GM21390 (cell line): ENCODE results near the gene NLN.
"Not testable (repeated sequence)": the region's sequence is repeated elsewhere in the genome, so short reads cannot be mapped to it uniquely, and the experiment has no call there.

ENCODE experiments used
- ATAC-seq: cut with Tn5 transposase; IDR thresholded peaks from one replicate; pipeline ENCODE4 v1.9.1; 2021; ENCODE audit not compliant: unreplicated experiment

NLN gene

DNA sequence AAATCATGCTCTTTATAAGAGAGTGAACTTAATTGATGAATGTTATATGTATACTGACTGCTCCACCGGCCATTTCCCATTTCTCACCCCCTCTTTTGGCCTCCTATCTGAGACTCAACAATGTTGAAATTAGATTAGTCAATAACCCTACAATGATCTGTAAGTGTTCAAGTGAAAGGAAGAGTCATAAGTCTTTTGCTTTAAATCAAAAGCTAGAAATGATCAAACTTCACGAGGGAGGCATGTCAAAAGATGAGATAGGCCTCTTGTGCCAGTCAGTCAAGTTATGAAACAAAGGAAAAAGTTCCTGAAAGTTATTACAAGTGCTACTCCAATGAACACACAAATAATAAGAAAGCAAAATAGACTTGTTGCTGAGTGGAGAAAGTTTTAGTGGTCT lies 83.1 kb downstream of the NLN start:
- ATAC-seq: no peak

DNA sequence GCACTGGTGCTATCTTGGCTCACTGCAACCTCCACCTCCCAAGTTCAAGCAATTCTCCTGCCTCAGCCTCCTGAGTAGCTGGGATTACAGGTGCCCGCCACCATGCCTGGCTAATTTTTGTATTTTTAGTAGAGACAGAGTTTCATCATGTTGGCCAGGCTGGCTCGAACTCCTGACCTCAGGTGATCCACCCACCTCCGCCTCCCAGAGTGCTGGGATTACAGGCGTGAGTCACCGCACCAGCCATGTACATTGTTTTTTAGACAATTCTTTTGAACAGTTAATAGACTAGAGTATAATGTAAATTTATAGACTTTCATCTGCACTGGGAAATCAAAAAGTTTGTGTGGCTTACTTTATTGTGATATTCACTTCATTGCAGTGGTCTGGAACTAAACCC lies 85.5 kb downstream of the NLN start:
- ATAC-seq: not testable (repeated sequence)

DNA sequence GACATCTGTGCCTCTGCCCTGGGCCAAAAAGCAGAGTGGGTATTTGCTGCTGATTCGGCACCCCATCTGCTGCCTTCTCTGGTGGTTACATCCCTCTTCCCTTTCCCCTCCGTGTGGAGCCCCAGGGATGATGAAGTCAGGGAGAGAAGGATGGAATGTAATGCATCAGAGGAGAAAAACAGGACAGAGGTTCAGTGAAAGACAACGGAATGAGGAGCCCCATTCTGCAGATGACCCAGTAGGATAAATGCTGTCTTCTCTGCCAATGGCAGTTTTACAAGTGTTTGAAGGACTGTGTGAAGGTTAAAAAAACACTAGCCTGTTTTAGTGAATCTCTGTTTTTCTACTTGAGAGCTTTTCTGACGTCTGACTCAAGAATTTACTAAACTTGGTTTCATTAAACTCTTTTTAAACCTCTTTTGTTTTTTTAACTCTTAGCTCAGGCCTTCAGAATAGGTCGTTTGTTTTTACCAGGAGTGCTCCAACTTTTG lies 86.3 kb downstream of the NLN start:
- no peak for ATAC-seq

GRCh38 chr5:65808818-65809217 lies 86.8 kb downstream of the NLN start:
- ATAC-seq: no peak

- ATAC-seq: no peak
Measured at GRCh38 chr5:65809817-65810531, 88.0 kb downstream of the NLN start.

GRCh38 chr5:65811004-65811403 lies 89.0 kb downstream of the NLN start:
- ATAC-seq: no peak

- no peak for ATAC-seq
Measured at GRCh38 chr5:65811885-65812284, 89.9 kb downstream of the NLN start.

GRCh38 chr5:65812648-65813047 lies 90.6 kb downstream of the NLN start:
- no peak for ATAC-seq

GRCh38 chr5:65813174-65813573 lies 91.2 kb downstream of the NLN start:
- no peak for ATAC-seq

- ATAC-seq: no peak
Measured at GRCh38 chr5:65815161-65815560, 93.2 kb downstream of the NLN start.

DNA sequence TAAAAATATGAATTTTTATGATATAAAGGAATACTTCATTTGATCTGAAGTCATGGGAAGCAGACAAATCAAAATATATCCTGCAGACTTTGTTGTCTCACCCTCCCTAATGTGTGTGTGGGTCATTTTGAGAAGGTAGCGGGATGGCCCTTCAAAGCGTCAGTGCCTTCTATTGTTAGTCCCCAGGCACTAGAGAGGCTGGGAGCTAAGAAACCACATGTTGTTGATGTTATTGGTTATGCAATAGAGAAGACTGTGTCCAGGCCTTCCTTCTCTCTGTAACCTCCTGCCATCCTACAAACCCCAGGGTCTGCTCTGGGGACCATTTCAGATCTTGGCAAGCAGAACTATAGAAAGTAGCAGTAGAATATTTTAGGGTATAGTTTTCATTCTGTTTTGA lies 94.7 kb downstream of the NLN start:
- no peak for ATAC-seq

- ATAC-seq: no peak
Measured at GRCh38 chr5:65817931-65818330, 95.9 kb downstream of the NLN start.

GRCh38 chr5:65818592-65818991 lies 96.6 kb downstream of the NLN start:
- no peak for ATAC-seq

GRCh38 chr5:65819215-65819904 lies 97.4 kb downstream of the NLN start:
- no peak for ATAC-seq

- no peak for ATAC-seq
Measured at GRCh38 chr5:65819905-65820240, 97.9 kb downstream of the NLN start.

- ATAC-seq: no peak
Measured at GRCh38 chr5:65820373-65820772, 98.4 kb downstream of the NLN start.

- ATAC-seq: no peak
Measured at GRCh38 chr5:65821966-65822365, 100.0 kb downstream of the NLN start.

DNA sequence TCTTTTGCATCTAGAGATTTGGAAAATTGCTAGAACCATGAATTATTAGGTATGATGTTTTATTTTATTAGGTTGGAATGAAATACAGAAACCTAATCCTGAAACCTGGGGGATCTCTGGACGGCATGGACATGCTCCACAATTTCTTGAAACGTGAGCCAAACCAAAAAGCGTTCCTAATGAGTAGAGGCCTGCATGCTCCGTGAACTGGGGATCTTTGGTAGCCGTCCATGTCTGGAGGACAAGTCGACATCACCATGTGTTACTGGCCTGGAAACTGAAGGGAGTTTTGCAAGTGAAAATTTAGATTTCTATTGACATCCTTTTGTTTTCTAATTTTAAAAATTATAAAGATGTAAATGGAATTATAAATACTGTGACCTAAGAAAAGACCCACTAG lies 100.7 kb downstream of the NLN start:
- no peak for ATAC-seq

GRCh38 chr5:65823204-65823603 lies 101.2 kb downstream of the NLN start:
- no peak for ATAC-seq

- ATAC-seq: no peak
Measured at GRCh38 chr5:65823845-65824445, 101.9 kb downstream of the NLN start.

DNA sequence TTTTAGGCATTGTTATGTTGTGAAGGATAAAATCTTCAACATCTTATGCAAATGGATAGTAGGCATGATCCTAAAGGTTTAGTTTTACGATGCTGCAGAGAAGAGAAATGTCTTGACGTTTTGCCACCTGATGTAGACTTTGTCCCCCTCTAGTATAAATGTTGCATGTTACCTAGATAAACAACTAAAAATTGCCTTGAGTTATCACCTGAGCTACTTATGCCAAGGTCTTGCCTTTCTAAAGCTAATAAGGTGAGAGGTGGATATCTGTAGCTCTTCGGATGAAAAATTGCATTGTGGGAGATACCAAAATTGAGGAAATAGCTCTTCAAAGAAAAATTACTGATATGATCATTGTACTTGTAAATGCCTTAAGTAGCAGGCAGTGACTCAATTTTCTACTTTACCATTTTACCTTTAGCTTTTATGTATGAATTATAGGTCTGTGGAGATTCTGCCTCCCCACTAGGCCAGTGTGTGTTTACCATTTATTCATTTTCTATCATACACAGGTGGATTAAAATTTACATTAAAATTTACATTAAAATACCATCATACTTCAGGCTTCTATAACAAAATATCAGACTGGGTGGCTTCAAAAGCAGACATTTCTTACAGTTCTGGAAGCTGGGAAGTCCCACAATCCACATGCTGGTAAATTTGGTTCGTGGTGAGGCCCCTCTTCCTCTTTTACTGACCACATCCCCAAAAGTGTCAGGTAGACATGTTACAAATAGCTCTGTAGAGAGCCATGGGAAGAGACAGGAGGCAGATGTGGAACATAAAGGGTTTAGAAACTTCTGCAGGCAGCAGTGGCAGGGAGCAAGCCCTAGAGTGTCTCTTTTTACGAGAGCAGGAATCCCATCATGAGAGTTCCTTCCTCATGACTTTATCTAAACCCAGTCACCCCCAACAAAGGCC lies 103.7 kb downstream of the NLN start:
- ATAC-seq: no peak
